Neural progenitor cell (in vitro differentiated cells): ENCODE measurements around the gene SUPV3L1. TPM values are rescaled to one million over a fixed set of nuclear protein-coding genes. Genes with fewer than 3 reads are reported as not detected.

Experiments
- DNase-seq: peaks from one replicate; pipeline ENCODE4 v3.0.0-alpha.2; 2016; ENCODE audit warnings: low spot score
- H2AFZ ChIP-seq: fragments of 200-600 bp; sonication (generic); replicated peaks from 2 replicates; pipeline ENCODE4 v1.6.1; 2016; ENCODE audit warnings: antibody characterized with exemption
- H3F3A ChIP-seq: fragments of 200-600 bp; sonication (generic); 2 replicates; pipeline ENCODE4 v1.6.1; 2016; ENCODE audit warnings: antibody characterized with exemption, low read depth
- H3K27ac ChIP-seq: fragments of 200-600 bp; sonication (generic); 2 replicates; pipeline ENCODE4 v1.5.1; 2016; ENCODE audit warnings: mild to moderate bottlenecking
- H3K27me3 ChIP-seq: fragments of 200-600 bp; sonication (generic); 2 replicates; pipeline ENCODE4 v1.6.1; 2016; ENCODE audit warnings: mild to moderate bottlenecking, moderate library complexity
- H3K36me3 ChIP-seq: fragments of 200-600 bp; sonication (generic); 2 replicates; pipeline ENCODE4 v1.5.1; 2016
- H3K4me1 ChIP-seq: fragments of 200-600 bp; sonication (generic); 2 replicates; pipeline ENCODE4 v1.6.1; 2016; ENCODE audit warnings: mixed run types
- H3K4me2 ChIP-seq: fragments of 200-600 bp; sonication (generic); 2 replicates; pipeline ENCODE4 v1.6.1; 2016
- H3K4me3 ChIP-seq: fragments of 200-600 bp; sonication (generic); 2 replicates; pipeline ENCODE4 v1.5.1; 2016
- H3K79me2 ChIP-seq: fragments of 200-600 bp; sonication (generic); 2 replicates; pipeline ENCODE4 v1.6.1; 2016; ENCODE audit warnings: low read depth
- H3K9ac ChIP-seq: fragments of 200-600 bp; sonication (generic); 2 replicates; pipeline ENCODE4 v1.6.1; 2016
- H3K9me3 ChIP-seq: fragments of 200-600 bp; sonication (generic); 2 replicates; pipeline ENCODE4 v1.5.1; 2016; ENCODE audit warnings: low read depth
- H4K20me1 ChIP-seq: fragments of 200-600 bp; sonication (generic); 2 replicates; pipeline ENCODE4 v1.6.1; 2016; ENCODE audit warnings: low read depth
- H3K27ac Mint-ChIP-seq: 3 replicates; pipeline ENCODE4 v1.8.0; 2021; ENCODE audit warnings: mixed read lengths
- H3K27me3 Mint-ChIP-seq: 2 replicates; pipeline ENCODE4 v1.8.0; 2022; ENCODE audit warnings: low read depth, mild to moderate bottlenecking, inconsistent platforms, moderate library complexity, mixed read lengths; ENCODE audit not compliant: insufficient read depth
- H3K36me3 Mint-ChIP-seq: 3 replicates; pipeline ENCODE4 v1.8.0; 2021; ENCODE audit warnings: mixed read lengths
- H3K4me1 Mint-ChIP-seq: 3 replicates; pipeline ENCODE4 v1.8.0; 2021; ENCODE audit warnings: mixed read lengths
- H3K4me3 Mint-ChIP-seq: 3 replicates; pipeline ENCODE4 v1.8.0; 2021; ENCODE audit warnings: mild to moderate bottlenecking, moderate library complexity, mixed read lengths
- H3K9me3 Mint-ChIP-seq: 3 replicates; pipeline ENCODE4 v1.8.0; 2020; ENCODE audit warnings: mixed read lengths
- CTCF ChIP-seq: fragments of 200-600 bp; sonication (generic); IDR thresholded peaks from 2 replicates; pipeline ENCODE4 v1.5.1; 2017; ENCODE audit warnings: antibody characterized with exemption, mild to moderate bottlenecking
- EZH2 ChIP-seq: fragments of 200-600 bp; sonication (generic); IDR thresholded peaks from 2 replicates; pipeline ENCODE4 v1.6.1; 2017; ENCODE audit warnings: antibody characterized with exemption, mild to moderate bottlenecking, moderate library complexity
- EZH2phosphoT487 ChIP-seq: fragments of 200-600 bp; sonication (generic); IDR thresholded peaks from 2 replicates; pipeline ENCODE4 v1.6.1; 2017; ENCODE audit warnings: antibody characterized with exemption
- total RNA-seq: library from RNA; depleted of rRNA; stranded (reverse); fragments of >200 nt; gene quantifications from 2 replicates; pipeline ENCODE4 v1.2.3, GENCODE V29; 2015; ENCODE audit warnings: low replicate concordance

SUPV3L1 gene
- total RNA-seq, 1 donor from 2014 or later, result 31.9 TPM

GRCh38 chr10:69186524-69186923 lies 6.5 kb downstream of the SUPV3L1 start:
- H3K36me3 Mint-ChIP-seq, result peaks cover 13% of the 10 kb centered on the region
- H3K27ac Mint-ChIP-seq, result no peak overlapping the region
- Histone ChIP-seq H3K4me1 (peaks cover 2% of the 10 kb centered on the region), H4K20me1 (peaks cover 13% of the 10 kb centered on the region), H2AFZ (no peak overlapping the region), H3K4me2 (no peak overlapping the region), H3K9me3 (no peaks in the 10 kb centered on the region), H3F3A (no peaks in the 10 kb centered on the region), H3K27ac (no peak overlapping the region), H3K36me3 (peaks cover 18% of the 10 kb centered on the region), H3K4me3 (no peak overlapping the region), H3K9ac (no peak overlapping the region), H3K27me3 (no peaks in the 10 kb centered on the region), H3K79me2 (peaks cover 53% of the 10 kb centered on the region)
- no peaks in the 10 kb centered on the region for H3K9me3 Mint-ChIP-seq
- H3K4me1 Mint-ChIP-seq, result peaks cover 2% of the 10 kb centered on the region
- H3K4me3 Mint-ChIP-seq, result no peak overlapping the region
- H3K27me3 Mint-ChIP-seq, result no peaks in the 10 kb centered on the region
- DNase-seq, result no peak
- TF ChIP-seq EZH2phosphoT487, result no peak
- TF ChIP-seq CTCF, result no peak
- TF ChIP-seq EZH2, result no peak

DNA sequence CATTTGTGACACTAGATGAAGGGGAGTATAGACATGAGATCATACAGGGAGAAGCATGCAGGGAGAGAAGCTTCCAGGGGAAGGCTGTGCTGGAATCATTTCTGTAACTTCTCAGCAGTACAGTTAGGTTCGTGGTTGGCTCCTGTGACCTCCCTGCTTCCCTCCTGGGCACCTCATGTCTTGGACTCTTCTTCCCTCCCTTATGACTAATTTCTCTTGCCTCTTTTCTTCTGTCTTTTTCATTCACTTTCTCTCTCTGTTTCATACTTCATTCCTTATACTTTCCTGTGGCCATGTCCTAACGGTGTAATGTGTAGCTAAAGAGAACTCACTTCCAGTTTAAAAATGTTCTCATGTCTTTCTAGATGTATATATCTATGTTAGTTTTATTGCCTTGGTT lies 21.0 kb downstream of the SUPV3L1 start:
- no peak overlapping the region for H3K9ac ChIP-seq
- H3K79me2 ChIP-seq, result no peaks in the 10 kb centered on the region
- Mint-ChIP-seq H3K4me3 (no peak overlapping the region), H3K27ac (no peak overlapping the region), H3K27me3 (no peaks in the 10 kb centered on the region), H3K36me3 (peaks cover 2% of the 10 kb centered on the region), H3K9me3 (no peaks in the 10 kb centered on the region), H3K4me1 (no peaks in the 10 kb centered on the region)
- no peak overlapping the region for H3K4me3 ChIP-seq
- no peak overlapping the region for H3K4me2 ChIP-seq
- no peak overlapping the region for H3K27ac ChIP-seq
- no peak for DNase-seq
- H3K9me3 ChIP-seq, result no peaks in the 10 kb centered on the region
- H3F3A ChIP-seq, result no peaks in the 10 kb centered on the region
- no peak overlapping the region for H2AFZ ChIP-seq
- TF ChIP-seq EZH2phosphoT487 (no peak), EZH2 (no peak), CTCF (no peak)
- H3K27me3 ChIP-seq, result no peaks in the 10 kb centered on the region
- no peaks in the 10 kb centered on the region for H3K4me1 ChIP-seq
- H3K36me3 ChIP-seq, result peaks cover 4% of the 10 kb centered on the region
- H4K20me1 ChIP-seq, result no peaks in the 10 kb centered on the region

- no peak overlapping the region for H3K4me3 ChIP-seq
- H3K9ac ChIP-seq, result no peak overlapping the region
- no peaks in the 10 kb centered on the region for H3K79me2 ChIP-seq
- no peaks in the 10 kb centered on the region for H3K9me3 ChIP-seq
- Mint-ChIP-seq H3K27me3 (peaks cover 2% of the 10 kb centered on the region), H3K27ac (no peak overlapping the region), H3K36me3 (peaks cover 5% of the 10 kb centered on the region), H3K4me1 (no peaks in the 10 kb centered on the region), H3K4me3 (no peak overlapping the region), H3K9me3 (no peaks in the 10 kb centered on the region)
- H3F3A ChIP-seq, result no peaks in the 10 kb centered on the region
- no peaks in the 10 kb centered on the region for H3K4me1 ChIP-seq
- H3K36me3 ChIP-seq, result peaks cover 4% of the 10 kb centered on the region
- H2AFZ ChIP-seq, result no peak overlapping the region
- no peak for DNase-seq
- H4K20me1 ChIP-seq, result no peaks in the 10 kb centered on the region
- TF ChIP-seq EZH2 (no peak), EZH2phosphoT487 (no peak), CTCF (no peak)
- H3K4me2 ChIP-seq, result no peak overlapping the region
- H3K27ac ChIP-seq, result no peak overlapping the region
- no peaks in the 10 kb centered on the region for H3K27me3 ChIP-seq
These were observed 22.3 kb downstream of the SUPV3L1 start for GRCh38 chr10:69202332-69202731.
